ENCODE measurements around the gene ARHGAP28.
"Not testable (repeated sequence)": the region's sequence is repeated elsewhere in the genome, so short reads cannot be mapped to it uniquely, and the experiment has no call there.

Gene ARHGAP28

GRCh38 chr18:6929370-6930102, 200.0 kb downstream of the ARHGAP28 start:
- no peak for DNase-seq (ENCODE audit: low read depth in 2 of 2)

GRCh38 chr18:6934859-6935258, 205.3 kb downstream of the ARHGAP28 start:
- no peak for DNase-seq (ENCODE audit: low read depth in 2 of 2)

GRCh38 chr18:6938003-6938402, 208.5 kb downstream of the ARHGAP28 start:
- no peak for DNase-seq (ENCODE audit: low read depth in 2 of 2)

- not testable (repeated sequence) for DNase-seq (ENCODE audit: low read depth in 2 of 2)
Observed at GRCh38 chr18:6938403-6938802, 208.9 kb downstream of the ARHGAP28 start.

GRCh38 chr18:6939972-6940371, 210.5 kb downstream of the ARHGAP28 start:
- DNase-seq (ENCODE audit: low read depth in 2 of 2), result no peak

- DNase-seq (ENCODE audit: low read depth in 2 of 2), result no peak
Observed at GRCh38 chr18:6940451-6940850, 210.9 kb downstream of the ARHGAP28 start.

- no peak for DNase-seq (ENCODE audit: low read depth in 2 of 2)
Observed at GRCh38 chr18:6941996-6942395, 212.5 kb downstream of the ARHGAP28 start.

GRCh38 chr18:6942742-6943141, 213.2 kb downstream of the ARHGAP28 start:
- no peak for DNase-seq (ENCODE audit: low read depth in 2 of 2)

- no peak for DNase-seq (ENCODE audit: low read depth in 2 of 2)
Observed at GRCh38 chr18:6943143-6943542, 213.6 kb downstream of the ARHGAP28 start.

- DNase-seq (ENCODE audit: low read depth in 2 of 2), result no peak
Observed at GRCh38 chr18:6947338-6948030, 218.0 kb downstream of the ARHGAP28 start.

GRCh38 chr18:6948281-6949055, 219.0 kb downstream of the ARHGAP28 start:
- no peak for DNase-seq (ENCODE audit: low read depth in 2 of 2)

- no peak for DNase-seq (ENCODE audit: low read depth in 2 of 2)
Observed at GRCh38 chr18:6949800-6950586, 220.5 kb downstream of the ARHGAP28 start.

- no peak for DNase-seq (ENCODE audit: low read depth in 2 of 2)
Observed at GRCh38 chr18:6950641-6951040, 221.1 kb downstream of the ARHGAP28 start.

GRCh38 chr18:6951336-6952090, 222.0 kb downstream of the ARHGAP28 start:
- DNase-seq (ENCODE audit: low read depth in 2 of 2), result no peak

GRCh38 chr18:6954501-6954900, 225.0 kb downstream of the ARHGAP28 start:
- DNase-seq (ENCODE audit: low read depth in 2 of 2), result no peak

GRCh38 chr18:6955304-6955703, 225.8 kb downstream of the ARHGAP28 start:
- DNase-seq (ENCODE audit: low read depth in 2 of 2), result no peak

- no peak for DNase-seq (ENCODE audit: low read depth in 2 of 2)
Observed at GRCh38 chr18:6956495-6956894, 227.0 kb downstream of the ARHGAP28 start.

- no peak for DNase-seq (ENCODE audit: low read depth in 2 of 2)
Observed at GRCh38 chr18:6956999-6957398, 227.5 kb downstream of the ARHGAP28 start.

- no peak for DNase-seq (ENCODE audit: low read depth in 2 of 2)
Observed at GRCh38 chr18:6959110-6959509, 229.6 kb downstream of the ARHGAP28 start.

- DNase-seq (ENCODE audit: low read depth in 2 of 2), result no peak
Observed at GRCh38 chr18:6960124-6960523, 230.6 kb downstream of the ARHGAP28 start.

GRCh38 chr18:6960656-6961055, 231.1 kb downstream of the ARHGAP28 start:
- DNase-seq (ENCODE audit: low read depth in 2 of 2), result no peak
